Activated naive CD8-positive, alpha-beta T cell treated with anti-CD3 and anti-CD28 coated beads for 36 hours (primary cell): ENCODE data around the gene DTX1. TPM values are rescaled to one million over a fixed set of nuclear protein-coding genes. Genes with fewer than 3 reads are reported as not detected.

Experiments
- DNase-seq: peaks from one replicate; pipeline ENCODE4 v3.0.0; 2021
- H3K27ac Mint-ChIP-seq: one replicate; pipeline ENCODE4 v1.8.0; 2022; ENCODE audit warnings: mild to moderate bottlenecking, moderate library complexity, mixed read lengths
- H3K27me3 Mint-ChIP-seq: one replicate; pipeline ENCODE4 v1.8.0; 2022; ENCODE audit warnings: mild to moderate bottlenecking, mixed read lengths
- H3K36me3 Mint-ChIP-seq: one replicate; pipeline ENCODE4 v1.8.0; 2021; ENCODE audit warnings: mild to moderate bottlenecking, mixed read lengths
- H3K4me1 Mint-ChIP-seq: one replicate; pipeline ENCODE4 v1.8.0; 2021; ENCODE audit warnings: mixed read lengths
- H3K4me3 Mint-ChIP-seq: one replicate; pipeline ENCODE4 v1.8.0; 2022; ENCODE audit warnings: mild to moderate bottlenecking, moderate library complexity, mixed read lengths
- H3K9me3 Mint-ChIP-seq: one replicate; pipeline ENCODE4 v1.8.0; 2022; ENCODE audit warnings: mixed read lengths
- total RNA-seq, 2 experiments: library from RNA; stranded (reverse); gene quantifications; one replicate each; pipeline ENCODE4 v1.2.3, GENCODE V29; 2021

DTX1 gene
- total RNA-seq, 2 experiments from 2014 or later: 1.1 TPM

GRCh38 chr12:113062502-113063395, 6.2 kb downstream of the DTX1 start:
- Mint-ChIP-seq H3K36me3 (no peaks in the 10 kb centered on the region), H3K4me3 (no peak overlapping the region), H3K27ac (no peak overlapping the region), H3K4me1 (peaks cover 5% of the 10 kb centered on the region), H3K9me3 (no peaks in the 10 kb centered on the region), H3K27me3 (no peaks in the 10 kb centered on the region)
- DNase-seq: no peak

GRCh38 chr12:113063396-113064350, 7.1 kb downstream of the DTX1 start:
- Mint-ChIP-seq H3K4me3 (no peak overlapping the region), H3K9me3 (no peaks in the 10 kb centered on the region), H3K27ac (no peak overlapping the region), H3K4me1 (peaks cover 5% of the 10 kb centered on the region), H3K36me3 (no peaks in the 10 kb centered on the region), H3K27me3 (no peaks in the 10 kb centered on the region)
- DNase-seq: no peak

GRCh38 chr12:113064395-113065125, 8.0 kb downstream of the DTX1 start:
- no peak for DNase-seq
- H3K27ac Mint-ChIP-seq: no peak overlapping the region
- H3K27me3 Mint-ChIP-seq: no peaks in the 10 kb centered on the region
- H3K36me3 Mint-ChIP-seq: no peaks in the 10 kb centered on the region
- H3K4me3 Mint-ChIP-seq: no peak overlapping the region
- peaks cover 5% of the 10 kb centered on the region for H3K4me1 Mint-ChIP-seq
- H3K9me3 Mint-ChIP-seq: no peaks in the 10 kb centered on the region

GRCh38 chr12:113065126-113066007, 8.8 kb downstream of the DTX1 start:
- Mint-ChIP-seq H3K4me3 (no peak overlapping the region), H3K27me3 (no peaks in the 10 kb centered on the region), H3K27ac (no peak overlapping the region), H3K4me1 (peaks cover 13% of the 10 kb centered on the region), H3K36me3 (no peaks in the 10 kb centered on the region), H3K9me3 (no peaks in the 10 kb centered on the region)
- no peak for DNase-seq

GRCh38 chr12:113066813-113067400, 10.4 kb downstream of the DTX1 start:
- H3K9me3 Mint-ChIP-seq: no peaks in the 10 kb centered on the region
- DNase-seq: no peak
- no peaks in the 10 kb centered on the region for H3K27me3 Mint-ChIP-seq
- no peaks in the 10 kb centered on the region for H3K36me3 Mint-ChIP-seq
- H3K4me3 Mint-ChIP-seq: no peak overlapping the region
- no peak overlapping the region for H3K27ac Mint-ChIP-seq
- H3K4me1 Mint-ChIP-seq: peaks cover 17% of the 10 kb centered on the region

GRCh38 chr12:113067987-113068935, 11.7 kb downstream of the DTX1 start:
- H3K27ac Mint-ChIP-seq: no peak overlapping the region
- DNase-seq: no peak
- no peaks in the 10 kb centered on the region for H3K27me3 Mint-ChIP-seq
- no peaks in the 10 kb centered on the region for H3K9me3 Mint-ChIP-seq
- no peak overlapping the region for H3K4me3 Mint-ChIP-seq
- H3K4me1 Mint-ChIP-seq: peaks cover 19% of the 10 kb centered on the region
- no peaks in the 10 kb centered on the region for H3K36me3 Mint-ChIP-seq

GRCh38 chr12:113069149-113069548, 12.6 kb downstream of the DTX1 start:
- no peak overlapping the region for H3K27ac Mint-ChIP-seq
- H3K4me3 Mint-ChIP-seq: no peak overlapping the region
- H3K9me3 Mint-ChIP-seq: no peaks in the 10 kb centered on the region
- H3K4me1 Mint-ChIP-seq: peaks cover 22% of the 10 kb centered on the region
- no peak for DNase-seq
- H3K36me3 Mint-ChIP-seq: no peaks in the 10 kb centered on the region
- H3K27me3 Mint-ChIP-seq: no peaks in the 10 kb centered on the region

GRCh38 chr12:113069751-113070116, 13.2 kb downstream of the DTX1 start:
- Mint-ChIP-seq H3K9me3 (no peaks in the 10 kb centered on the region), H3K36me3 (no peaks in the 10 kb centered on the region), H3K27me3 (no peaks in the 10 kb centered on the region), H3K4me3 (no peak overlapping the region), H3K4me1 (peaks cover 22% of the 10 kb centered on the region), H3K27ac (no peak overlapping the region)
- DNase-seq: no peak

GRCh38 chr12:113070117-113070906, 13.8 kb downstream of the DTX1 start:
- no peaks in the 10 kb centered on the region for H3K36me3 Mint-ChIP-seq
- H3K4me3 Mint-ChIP-seq: peak overlapping the region; percentile 51
- H3K9me3 Mint-ChIP-seq: no peaks in the 10 kb centered on the region
- peak; percentile 72 for DNase-seq
- H3K27me3 Mint-ChIP-seq: no peaks in the 10 kb centered on the region
- peaks cover 25% of the 10 kb centered on the region for H3K4me1 Mint-ChIP-seq
- H3K27ac Mint-ChIP-seq: peak overlapping the region; percentile 73

- Mint-ChIP-seq H3K27me3 (no peaks in the 10 kb centered on the region), H3K4me3 (no peak overlapping the region), H3K9me3 (no peaks in the 10 kb centered on the region), H3K4me1 (peaks cover 29% of the 10 kb centered on the region), H3K27ac (peak overlapping the region; percentile 34), H3K36me3 (no peaks in the 10 kb centered on the region)
- DNase-seq: no peak
Observed at GRCh38 chr12:113071135-113072112, 14.9 kb downstream of the DTX1 start.

GRCh38 chr12:113072136-113072535, 15.6 kb downstream of the DTX1 start:
- Mint-ChIP-seq H3K27ac (no peak overlapping the region), H3K4me3 (no peak overlapping the region), H3K9me3 (no peaks in the 10 kb centered on the region), H3K36me3 (no peaks in the 10 kb centered on the region), H3K27me3 (no peaks in the 10 kb centered on the region), H3K4me1 (peaks cover 28% of the 10 kb centered on the region)
- no peak for DNase-seq
